Fibroblast of skin of left biceps (primary cell): ENCODE measurements around the gene SEPTIN12.
"Not testable (repeated sequence)": the region's sequence is repeated elsewhere in the genome, so short reads cannot be mapped to it uniquely, and the experiment has no call there.

Experiments
- DNase-seq, 2 experiments: peaks; one replicate each; pipeline ENCODE4 v3.0.0-alpha.2; 2013; ENCODE audit warnings: low read depth in 2 of 2

The SEPTIN12 gene

GRCh38 chr16:4802659-4803287, 14.6 kb upstream of the SEPTIN12 start:
- DNase-seq, result peak; percentile 71 to 72

GRCh38 chr16:4801962-4802658, 14.0 kb upstream of the SEPTIN12 start, which contains the start of gene ROGDI:
ROGDI (minus strand) TSS chr16:4802633; CDS start chr16:4802571, 62 bp downstream.
- no peak for DNase-seq

- DNase-seq, result no peak
These were observed 13.2 kb upstream of the SEPTIN12 start for GRCh38 chr16:4801051-4801961.

DNA sequence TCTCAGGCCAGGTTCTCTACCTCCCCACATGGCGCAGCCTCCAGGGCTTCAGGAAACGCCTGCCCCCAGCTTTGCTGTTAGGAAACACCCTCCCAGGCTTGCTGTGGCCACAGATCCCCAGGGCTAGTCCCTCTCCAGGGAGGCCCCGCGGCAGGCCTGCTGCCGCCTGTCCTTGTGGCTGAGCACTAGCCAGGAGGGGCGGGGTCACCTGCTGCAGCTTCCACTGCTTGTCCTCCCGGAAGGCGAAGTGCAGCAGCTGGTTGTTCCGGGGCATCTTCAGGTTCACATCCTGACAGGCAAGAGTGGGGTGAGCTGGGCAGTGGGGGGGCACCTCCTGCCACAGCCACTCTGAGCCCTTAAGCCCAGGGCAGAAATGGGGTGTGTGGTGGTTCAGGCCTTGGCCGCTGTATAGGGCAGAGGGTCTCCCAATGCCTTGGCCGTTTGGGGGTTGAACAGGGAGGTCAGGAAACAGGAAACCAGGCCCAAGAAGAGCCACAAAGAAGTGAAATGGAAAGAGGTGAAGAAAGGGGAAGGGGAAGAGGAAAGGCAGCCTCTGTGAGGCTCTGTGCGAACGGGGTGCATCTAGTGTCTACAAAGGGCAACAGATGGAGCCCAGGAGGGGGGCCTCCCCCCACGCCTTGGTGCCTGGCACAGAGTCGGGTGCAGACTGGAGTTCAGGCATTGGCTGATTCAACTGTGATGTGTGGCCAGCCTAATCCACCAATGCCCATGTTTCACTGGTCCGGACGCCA, 12.3 kb upstream of the SEPTIN12 start:
- DNase-seq, result no peak

GRCh38 chr16:4799171-4799855, 11.2 kb upstream of the SEPTIN12 start:
- DNase-seq, result no peak

- no peak for DNase-seq
These were observed 10.3 kb upstream of the SEPTIN12 start for GRCh38 chr16:4798456-4798855.

DNA sequence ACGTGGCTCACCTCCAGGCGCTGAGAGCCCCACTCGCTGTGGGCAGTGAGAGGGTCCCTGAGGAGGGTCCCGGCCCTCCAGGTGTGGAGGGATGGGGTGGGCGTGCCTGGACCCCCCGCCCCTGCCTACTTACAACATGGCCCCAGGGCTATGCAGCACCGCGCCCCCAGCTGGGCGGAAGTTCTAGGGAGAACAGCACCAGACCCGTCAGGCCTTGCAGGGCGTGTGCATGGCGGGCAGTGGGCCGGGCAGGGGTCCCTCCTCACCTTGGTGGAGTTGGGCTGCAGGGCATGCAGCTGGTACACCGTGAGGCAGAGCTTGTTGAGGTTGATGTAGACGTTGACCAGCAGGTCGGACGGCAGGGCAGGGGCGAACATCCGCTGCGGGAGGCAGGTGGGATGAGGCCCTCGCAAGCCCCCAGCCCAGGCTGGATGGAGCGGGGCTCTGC, 9.7 kb upstream of the SEPTIN12 start:
- no peak for DNase-seq

DNA sequence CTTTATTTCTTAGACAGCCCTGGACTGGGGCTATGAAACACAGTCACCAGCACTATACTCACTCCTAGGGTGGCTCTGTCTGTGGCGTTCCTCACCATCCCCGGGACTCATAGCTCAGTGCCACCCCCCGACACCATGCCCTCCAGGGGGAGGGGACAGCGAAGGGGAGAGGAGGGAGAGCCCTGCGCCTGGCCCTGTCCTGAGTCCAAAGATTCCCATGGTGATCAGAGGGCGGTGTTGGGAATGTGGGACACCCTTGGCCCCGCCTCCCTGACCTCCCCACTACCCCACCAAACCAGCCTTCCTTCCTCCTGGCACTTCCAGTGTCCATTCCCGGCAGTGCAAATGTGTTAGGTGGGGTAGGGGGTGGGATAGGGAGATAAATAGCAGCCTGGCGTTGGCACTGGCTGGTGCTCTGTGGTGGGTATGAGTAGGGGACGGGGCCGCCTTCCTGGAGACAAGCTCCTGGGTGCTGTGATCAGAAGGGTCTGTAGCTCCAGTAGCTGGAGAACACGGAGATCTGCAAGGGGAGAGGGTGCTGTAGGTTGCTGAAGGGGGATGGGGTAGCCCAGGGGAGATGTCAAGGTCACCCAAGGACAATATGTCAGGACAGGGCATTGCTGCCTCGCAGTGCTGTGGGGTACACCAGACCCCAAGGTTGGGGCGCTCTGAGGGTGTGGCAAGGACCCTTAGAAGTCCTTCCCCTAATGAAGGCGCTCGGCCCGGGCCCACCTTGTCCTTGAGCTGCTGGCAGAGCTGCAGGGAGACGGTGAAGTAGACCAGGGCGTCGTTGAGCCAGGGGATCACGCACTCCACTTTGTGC, 9.0 kb upstream of the SEPTIN12 start:
- no peak for DNase-seq

DNA sequence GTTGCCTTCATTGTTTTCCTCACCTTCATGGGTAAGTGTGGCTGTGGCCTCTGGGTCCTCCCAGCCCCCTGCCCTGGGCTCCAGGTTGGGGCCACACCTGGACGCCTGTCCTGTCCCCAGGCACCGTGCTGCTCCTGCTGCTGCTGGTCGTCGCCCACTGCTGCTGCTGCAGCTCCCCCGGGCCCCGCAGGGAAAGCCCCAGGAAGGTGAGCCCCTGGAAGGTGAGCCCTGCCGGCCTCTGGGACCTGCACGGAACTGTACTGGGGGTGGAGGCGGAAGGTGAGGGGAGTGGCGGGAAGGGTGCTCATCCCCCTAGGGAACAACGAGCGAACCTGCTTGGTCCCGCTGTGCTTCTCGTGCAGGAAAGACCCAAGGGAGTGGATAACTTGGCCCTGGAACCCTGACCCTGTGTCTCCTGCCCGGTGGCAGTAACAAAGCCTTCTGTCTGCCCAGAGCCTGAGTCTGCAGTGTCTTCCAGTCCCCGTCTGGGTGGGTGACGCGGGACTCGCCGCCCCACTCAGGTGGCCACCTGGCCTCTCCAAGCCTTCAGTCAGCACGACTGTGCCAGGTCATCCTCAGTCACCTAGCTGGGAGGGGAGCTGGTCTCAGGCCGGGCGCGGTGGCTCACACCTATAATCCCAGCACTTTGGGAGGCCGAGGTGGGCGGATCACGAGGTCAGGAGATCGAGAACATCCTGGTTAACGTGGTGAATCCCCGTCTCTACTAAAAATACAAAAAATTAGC, 7.9 kb upstream of the SEPTIN12 start:
- DNase-seq, result no peak

GRCh38 chr16:4795181-4795827, 7.2 kb upstream of the SEPTIN12 start, which contains the start of gene SMIM22:
SMIM22 (plus strand) TSS chr16:4795369; CDS start chr16:4795735, 366 bp downstream.
- no peak for DNase-seq

DNA sequence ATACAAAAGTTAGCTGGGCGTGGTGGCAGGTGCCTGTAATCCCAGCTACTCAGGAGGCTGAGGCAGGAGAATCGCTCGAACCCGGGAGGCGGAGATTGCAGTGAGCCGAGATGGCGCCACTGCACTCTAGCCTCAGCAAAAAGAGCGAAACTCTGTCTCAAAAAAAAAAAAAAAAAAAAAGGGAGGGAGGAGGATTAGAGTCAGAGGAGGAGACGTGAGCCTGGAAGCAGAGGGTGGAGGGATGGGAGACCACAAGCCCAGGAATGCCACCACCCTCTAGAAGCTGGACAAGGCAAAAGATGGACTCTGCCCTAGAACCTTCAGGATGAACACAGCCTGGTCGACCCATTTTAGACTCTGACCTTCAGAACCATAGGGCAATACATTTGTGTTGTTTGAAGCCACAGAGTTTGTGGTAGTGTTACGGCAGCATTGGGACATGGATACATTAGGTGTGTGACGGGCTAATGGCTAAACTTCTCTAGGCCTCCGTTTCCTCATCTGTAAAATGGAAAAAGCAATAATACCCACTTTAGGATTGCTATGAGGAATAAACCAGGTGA, 4.9 kb upstream of the SEPTIN12 start:
- DNase-seq, result no peak

GRCh38 chr16:4790871-4791270, 2.7 kb upstream of the SEPTIN12 start:
- no peak for DNase-seq

DNA sequence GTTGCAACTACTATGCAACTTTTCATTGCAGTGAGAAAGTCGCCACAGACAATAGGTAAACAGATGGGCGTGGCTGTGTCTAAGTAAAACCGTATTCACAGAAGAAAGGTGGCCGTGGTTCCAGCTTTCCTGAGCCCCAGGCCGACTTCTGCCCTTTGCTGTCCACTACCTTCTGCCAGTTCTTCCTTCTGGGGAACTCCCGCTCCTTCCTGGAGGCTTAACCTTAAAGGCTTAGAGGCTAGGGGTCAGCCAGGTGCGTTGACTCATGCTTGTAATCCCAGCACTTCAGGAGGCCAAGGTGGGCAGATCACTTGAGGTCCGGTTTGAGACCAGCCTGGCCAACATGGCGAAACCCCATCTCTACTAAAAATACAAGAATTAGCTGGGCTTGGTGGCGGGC, 2.1 kb upstream of the SEPTIN12 start:
- no peak for DNase-seq

GRCh38 chr16:4788910-4789309, 765 bp upstream of the SEPTIN12 start:
- no peak for DNase-seq

DNA sequence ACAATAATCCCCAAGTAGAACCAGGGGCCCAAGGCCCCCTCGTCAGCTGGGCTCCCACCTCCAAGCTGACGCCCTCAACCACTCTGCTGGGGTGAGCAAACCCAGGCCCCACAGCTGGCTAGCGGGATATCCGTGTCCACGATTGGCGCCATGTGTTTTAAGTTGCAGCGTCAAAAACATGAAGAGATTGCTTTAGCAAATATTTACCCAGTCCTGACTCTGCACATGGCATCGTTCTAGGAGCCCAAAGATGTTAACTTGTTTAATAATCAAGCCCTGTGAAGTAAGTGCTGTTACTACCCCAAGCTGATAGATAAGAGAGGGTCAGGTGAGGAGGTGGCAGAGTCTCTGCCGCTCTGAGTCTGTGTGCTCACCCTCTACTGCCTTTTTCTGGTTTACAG, 344 bp upstream of the SEPTIN12 start:
- no peak for DNase-seq

- DNase-seq, result no peak
These were observed 1.1 kb downstream of the SEPTIN12 start for GRCh38 chr16:4787068-4787467.

GRCh38 chr16:4785758-4786433, 2.2 kb downstream of the SEPTIN12 start:
- DNase-seq, result no peak

GRCh38 chr16:4784444-4784987, 3.6 kb downstream of the SEPTIN12 start:
- not testable (repeated sequence) for DNase-seq
